Measurements from ENCODE around the gene DNAH9. TPM values are rescaled to one million over a fixed set of nuclear protein-coding genes. Genes with fewer than 3 reads are reported as not detected.

Gene DNAH9
- total RNA-seq, result 12.9 TPM

GRCh38 chr17:11598274-11599221 lies at the start of gene DNAH9:
TSS of gene DNAH9 (plus strand) at chr17:11598470. CDS start at chr17:11598499, 29 bp downstream.

GRCh38 chr17:11997147-11997971 lies 399.1 kb downstream of the DNAH9 start, which contains the start of gene ZNF18:
TSS of gene ZNF18 (minus strand) at chr17:11997475. CDS start at chr17:11992829, 4,646 bp downstream.

